ENCODE data around the gene DGKE.
A peak's percentile ranks its signal among the peaks of the same experiment; 100 is the strongest.

DGKE gene

DNA sequence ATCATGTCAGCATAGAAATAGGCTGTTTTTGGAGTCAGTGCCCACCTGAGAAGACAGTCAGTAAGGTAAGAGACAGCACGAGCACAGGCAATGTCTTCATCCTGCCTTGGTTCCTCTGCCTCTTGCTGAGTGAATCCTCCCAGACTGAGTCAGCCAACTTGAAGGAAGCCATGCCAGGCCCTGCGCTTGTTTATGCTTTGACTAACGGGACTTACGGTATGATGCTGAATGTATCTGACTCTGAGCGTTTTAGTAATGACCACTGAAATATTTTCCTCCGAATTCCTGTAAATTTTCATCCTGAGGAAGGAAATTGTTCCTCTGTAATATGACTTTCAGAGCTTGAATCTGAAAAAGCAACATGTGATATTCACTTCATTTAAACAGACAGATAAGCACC, 18.2 kb upstream of the DGKE start:
- no peak for DNase-seq (ENCODE audit: low read depth, low spot score)

- no peak for DNase-seq (ENCODE audit: low read depth, low spot score)
These were observed 16.9 kb upstream of the DGKE start for GRCh38 chr17:56817066-56817465.

GRCh38 chr17:56819030-56819429, 14.9 kb upstream of the DGKE start:
- DNase-seq (ENCODE audit: low read depth, low spot score): no peak

GRCh38 chr17:56819431-56820145, 14.4 kb upstream of the DGKE start:
- peak; percentile 90 for DNase-seq (ENCODE audit: low read depth, low spot score)

DNA sequence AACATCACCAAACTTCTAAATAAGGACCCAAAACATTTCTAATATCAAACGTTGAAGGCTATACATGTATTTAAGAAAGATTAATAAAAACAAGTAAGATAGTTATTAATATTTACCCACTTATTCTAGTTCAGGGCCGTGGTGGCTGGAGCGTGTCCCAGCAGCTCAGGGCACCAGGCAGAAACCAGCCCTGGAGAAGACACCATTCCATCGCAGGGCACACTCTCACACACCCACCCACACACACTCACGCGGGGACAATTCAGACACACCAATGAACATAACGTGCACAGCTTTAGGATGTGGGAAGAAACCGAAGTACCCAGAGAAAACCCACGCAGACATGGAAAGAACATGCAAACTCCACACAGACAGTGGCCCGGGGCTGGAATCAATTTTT, 13.7 kb upstream of the DGKE start:
- no peak for DNase-seq (ENCODE audit: low read depth, low spot score)

DNA sequence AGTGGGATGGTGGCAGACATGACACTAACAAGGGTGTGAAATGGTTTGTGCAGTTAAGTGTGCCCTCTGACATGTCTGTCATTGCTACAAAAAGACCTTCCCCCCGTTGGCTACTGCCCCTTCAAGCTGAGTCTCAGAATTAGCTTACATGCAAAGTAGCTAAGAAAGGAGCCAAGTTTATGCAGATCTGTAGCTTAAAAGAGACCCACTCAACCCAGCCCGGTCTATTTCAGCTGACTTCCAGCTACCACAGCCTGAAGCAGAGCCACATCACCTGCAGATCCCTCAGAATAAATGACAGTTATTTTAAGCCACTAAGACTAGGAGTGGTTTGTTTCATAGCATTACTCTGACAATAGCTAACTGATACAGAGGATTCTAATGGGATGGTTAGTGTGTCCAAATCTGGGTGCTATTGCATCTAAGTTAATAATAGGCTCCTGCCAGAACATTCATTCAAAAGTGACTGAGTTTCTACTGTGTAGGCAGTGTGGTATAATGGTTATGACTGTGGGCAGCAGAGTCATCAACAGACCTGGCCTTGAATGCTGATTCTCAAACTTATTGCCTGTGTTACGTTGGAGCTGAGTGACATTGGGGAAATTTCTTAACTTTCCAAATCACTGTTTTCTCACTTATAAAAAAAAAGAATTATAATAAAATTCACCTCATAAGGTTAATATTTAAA, 12.0 kb upstream of the DGKE start:
- no peak for DNase-seq (ENCODE audit: low read depth, low spot score)

DNA sequence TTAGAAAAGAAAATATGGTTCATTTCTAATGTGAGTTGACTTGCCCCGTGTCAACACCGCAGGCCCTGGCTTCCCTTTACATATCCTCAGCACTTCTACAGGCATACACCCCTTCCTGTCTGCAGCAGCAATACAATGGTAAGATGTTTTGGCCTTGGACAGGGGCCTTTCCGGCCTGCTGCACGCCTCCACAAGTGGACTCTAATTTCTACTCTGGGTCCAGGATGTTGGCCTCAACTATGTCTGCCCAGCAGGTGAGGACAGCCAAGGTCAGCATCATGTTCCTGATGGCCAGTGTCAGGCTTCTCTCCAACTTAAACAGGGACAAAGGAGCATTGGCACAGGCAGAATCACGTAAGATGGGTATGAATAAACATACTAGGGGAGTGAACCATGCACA, 11.2 kb upstream of the DGKE start:
- no peak for DNase-seq (ENCODE audit: low read depth, low spot score)

DNA sequence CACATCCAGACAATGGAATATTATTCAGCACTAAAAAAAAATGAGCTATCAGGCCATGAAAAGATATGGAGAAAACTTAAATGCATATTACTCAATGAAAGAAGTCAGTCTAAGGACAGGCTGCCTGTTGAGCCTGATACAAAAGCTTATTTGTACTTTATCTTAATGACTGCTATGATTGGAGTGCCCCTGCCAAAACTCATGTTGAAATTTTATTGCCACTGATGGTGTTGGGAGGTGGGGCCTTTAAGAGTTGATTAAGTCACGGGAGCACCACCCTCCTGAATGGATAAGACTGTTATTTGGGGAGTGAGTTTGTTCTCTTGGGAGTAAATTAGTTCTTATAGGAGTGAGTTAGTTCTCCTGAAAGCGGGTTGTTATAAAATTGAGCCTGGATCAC, 10.1 kb upstream of the DGKE start:
- DNase-seq (ENCODE audit: low read depth, low spot score): no peak

GRCh38 chr17:56824503-56824902, 9.4 kb upstream of the DGKE start:
- DNase-seq (ENCODE audit: low read depth, low spot score): no peak

GRCh38 chr17:56826611-56827414, 7.1 kb upstream of the DGKE start:
- DNase-seq (ENCODE audit: low read depth, low spot score): no peak

GRCh38 chr17:56830726-56831368, 3.1 kb upstream of the DGKE start:
- DNase-seq (ENCODE audit: low read depth, low spot score): no peak

DNA sequence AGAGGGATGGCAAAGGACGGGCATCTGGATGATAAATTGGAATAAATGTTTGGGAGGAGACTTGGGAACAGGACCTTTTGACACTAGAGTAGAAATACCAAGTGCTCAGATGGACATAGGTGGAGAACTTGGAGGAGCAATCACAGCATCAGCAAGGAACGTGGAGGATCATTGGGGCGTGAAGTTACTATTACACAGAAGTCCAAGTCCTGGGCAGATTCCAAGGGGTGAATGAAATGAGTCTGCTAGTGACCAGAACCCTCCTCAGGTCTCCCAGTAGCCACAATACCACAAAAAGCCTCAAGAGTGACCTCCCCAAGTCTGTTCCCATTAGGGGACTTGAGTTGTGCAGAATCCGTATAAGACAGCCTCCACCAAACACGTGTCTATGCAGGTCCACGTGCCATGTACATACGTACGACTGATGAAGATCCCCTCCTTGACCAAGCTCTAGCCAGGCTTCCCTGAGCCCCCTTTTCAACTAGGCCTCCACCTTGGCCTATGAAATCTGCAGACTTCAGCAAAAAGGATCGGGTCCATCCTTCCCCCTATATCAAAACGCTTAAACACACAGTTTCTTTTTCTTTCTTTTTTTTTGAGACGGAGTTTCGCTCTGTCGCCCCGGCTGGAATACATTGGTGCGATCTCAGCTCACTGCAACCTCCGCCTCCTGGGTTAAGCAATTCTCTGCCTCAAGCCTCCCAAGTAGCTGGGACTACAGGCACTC, 2.4 kb upstream of the DGKE start:
- no peak for DNase-seq (ENCODE audit: low read depth, low spot score)

DNA sequence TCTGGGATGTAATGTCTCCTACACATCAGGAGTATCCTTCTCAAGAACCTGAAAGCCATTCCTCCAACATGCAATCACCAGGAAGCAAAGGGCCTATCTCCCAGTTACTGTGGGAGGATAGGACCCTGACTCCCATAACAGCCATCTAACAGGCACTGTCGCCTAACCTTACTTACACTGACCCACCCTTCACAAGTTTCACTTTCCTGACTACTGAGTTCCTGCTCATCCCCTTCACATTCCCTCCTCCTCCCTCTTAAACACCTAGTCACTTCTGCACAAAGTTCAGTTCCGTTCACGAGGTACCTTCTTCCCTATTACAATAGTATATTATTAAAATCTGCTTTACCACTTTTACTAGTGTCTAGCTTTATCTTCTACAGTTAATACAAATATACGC, 1.5 kb upstream of the DGKE start:
- DNase-seq (ENCODE audit: low read depth, low spot score): no peak

GRCh38 chr17:56833057-56833808, 718 bp upstream of the DGKE start:
- peak; percentile 85 for DNase-seq (ENCODE audit: low read depth, low spot score)

- peak; percentile 72 for DNase-seq (ENCODE audit: low read depth, low spot score)
These were observed 671 bp downstream of the DGKE start for GRCh38 chr17:56834380-56835263.

- DNase-seq (ENCODE audit: low read depth, low spot score): no peak
These were observed 1.3 kb downstream of the DGKE start for GRCh38 chr17:56835264-56835585.

GRCh38 chr17:56838687-56839086, 4.7 kb downstream of the DGKE start:
- no peak for DNase-seq (ENCODE audit: low read depth, low spot score)

DNA sequence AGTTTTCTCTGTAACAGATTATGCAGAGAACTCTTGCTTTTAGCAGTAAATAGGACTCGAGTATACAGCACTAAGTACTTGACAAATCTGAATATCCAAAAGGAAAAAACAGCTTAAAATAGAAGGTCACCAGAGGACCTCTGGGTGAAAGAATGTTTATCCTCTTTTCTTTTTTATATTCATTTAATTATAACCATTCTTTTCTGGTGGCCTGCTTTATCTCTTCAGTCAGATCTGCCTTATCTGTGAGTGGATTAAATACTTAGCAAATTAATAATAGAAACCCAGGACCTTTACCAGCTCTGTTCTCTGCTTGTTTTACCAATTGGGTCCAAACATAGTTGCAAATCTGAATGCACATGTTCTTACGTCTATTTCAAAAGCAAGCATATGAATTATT, 8.6 kb downstream of the DGKE start:
- no peak for DNase-seq (ENCODE audit: low read depth, low spot score)

DNA sequence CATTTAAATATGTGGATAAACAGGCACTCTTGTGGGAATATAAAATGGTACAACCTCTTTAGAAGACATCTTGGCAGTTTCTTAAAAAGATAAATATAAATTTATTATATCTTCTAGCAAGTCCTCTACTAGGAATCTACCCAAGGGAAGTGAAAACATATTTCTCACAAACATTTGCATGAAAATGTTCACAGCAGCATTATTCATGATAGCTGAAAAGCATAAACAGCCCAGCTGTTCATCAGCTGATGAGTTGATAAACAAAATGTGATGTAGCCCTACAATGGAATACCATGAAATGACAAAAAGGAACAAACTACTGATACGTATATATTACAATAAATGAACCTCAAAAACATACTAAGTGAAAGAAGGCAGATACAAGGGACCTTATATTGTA, 12.0 kb downstream of the DGKE start:
- no peak for DNase-seq (ENCODE audit: low read depth, low spot score)

- no peak for DNase-seq (ENCODE audit: low read depth, low spot score)
These were observed 13.2 kb downstream of the DGKE start for GRCh38 chr17:56847106-56847505.
